ENCODE data around the gene TP63.
A peak's percentile ranks its signal among the peaks of the same experiment; 100 is the strongest.

Gene TP63

DNA sequence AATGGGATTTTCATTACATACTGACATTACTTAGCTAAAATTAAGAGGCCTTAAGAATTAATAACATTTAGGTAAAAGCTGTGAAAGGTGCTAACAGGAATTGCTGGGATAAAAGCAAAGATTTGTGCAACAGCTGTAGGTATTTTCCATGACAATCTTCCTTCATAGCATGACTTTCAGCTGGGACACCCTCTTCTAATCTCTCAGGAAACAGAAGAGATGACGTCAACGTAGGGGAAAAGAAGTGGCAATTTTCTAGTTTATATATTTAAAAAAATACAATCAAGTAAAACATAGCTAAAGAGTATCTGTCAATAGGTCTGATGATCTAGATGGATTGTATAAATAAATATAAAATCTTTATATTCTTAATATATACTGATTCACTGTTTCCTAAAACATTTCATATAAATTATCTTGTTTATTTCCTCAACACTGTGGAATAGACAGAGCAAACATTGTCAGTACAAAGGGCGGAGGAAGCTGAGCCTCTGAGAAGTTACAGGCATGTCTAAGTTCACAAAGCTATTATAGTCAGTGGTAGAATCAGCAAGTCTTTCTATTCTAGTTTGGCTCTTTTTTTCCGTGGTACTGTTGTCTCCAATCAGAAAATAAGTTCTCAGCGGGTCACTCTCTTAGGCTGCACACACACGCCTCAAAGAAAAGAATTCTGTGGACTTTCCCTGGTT lies 272.5 kb downstream of the TP63 start:
- no peak for TF ChIP-seq CTCF (IDR thresholded peaks at IDR 0.05; ENCODE audit: insufficient read depth, low read length, missing control alignments)
- no peak overlapping the region for H3K4me3 ChIP-seq (ENCODE audit: low read depth, low read length)
- CTCF ChIA-PET = no interaction called here
- DNase-seq (ENCODE audit: low read depth, low spot score) = no peak
- POLR2A ChIA-PET = no interaction called here

GRCh38 chr3:189907803-189908202 lies 276.6 kb downstream of the TP63 start:
- no peak for DNase-seq (ENCODE audit: low read depth, low spot score)
- ChIA-PET POLR2A (no interaction called here), CTCF (interaction anchor here (0.8 to 1.4 kb wide), 3 partner anchors 28 to 54 kb away, joined by 3 read pairs; no protein-coding TSS in a partner anchor)
- H3K4me3 ChIP-seq (ENCODE audit: low read depth, low read length) = no peak overlapping the region
- no peak for TF ChIP-seq CTCF (IDR thresholded peaks at IDR 0.05; ENCODE audit: insufficient read depth, low read length, missing control alignments)

- POLR2A ChIA-PET = interaction anchor here (1.3 kb wide), 1 partner anchor 16 kb away, joined by 3 read pairs; no protein-coding TSS in a partner anchor
- no peak overlapping the region for H3K4me3 ChIP-seq (ENCODE audit: low read depth, low read length)
- TF ChIP-seq CTCF (IDR thresholded peaks at IDR 0.05; ENCODE audit: insufficient read depth, low read length, missing control alignments) = no peak
- CTCF ChIA-PET = interaction anchor here (1.0 to 1.4 kb wide), 2 partner anchors 27 to 46 kb away, joined by 3 read pairs; no protein-coding TSS in a partner anchor
- peak; percentile 14 for DNase-seq (ENCODE audit: low read depth, low spot score)
These were observed 277.5 kb downstream of the TP63 start for GRCh38 chr3:189908646-189909045.

- H3K4me3 ChIP-seq (ENCODE audit: low read depth, low read length) = no peak overlapping the region
- ChIA-PET POLR2A (interaction anchor here (1.3 kb wide), 1 partner anchor 16 kb away, joined by 3 read pairs; no protein-coding TSS in a partner anchor), CTCF (interaction anchor here (1.0 kb wide), 2 partner anchors 11 to 26 kb away, joined by 3 read pairs; no protein-coding TSS in a partner anchor)
- no peak for DNase-seq (ENCODE audit: low read depth, low spot score)
- no peak for TF ChIP-seq CTCF (IDR thresholded peaks at IDR 0.05; ENCODE audit: insufficient read depth, low read length, missing control alignments)
These were observed 277.9 kb downstream of the TP63 start for GRCh38 chr3:189909139-189909538.

- no peak for TF ChIP-seq CTCF (IDR thresholded peaks at IDR 0.05; ENCODE audit: insufficient read depth, low read length, missing control alignments)
- ChIA-PET CTCF (interaction anchor here (1.0 kb wide), 1 partner anchor 12 kb away, joined by 3 read pairs; no protein-coding TSS in a partner anchor), POLR2A (interaction anchor here (1.3 kb wide), 1 partner anchor 17 kb away, joined by 3 read pairs; no protein-coding TSS in a partner anchor)
- H3K4me3 ChIP-seq (ENCODE audit: low read depth, low read length) = no peak overlapping the region
- DNase-seq (ENCODE audit: low read depth, low spot score) = no peak
These were observed 278.4 kb downstream of the TP63 start for GRCh38 chr3:189909573-189909972.

GRCh38 chr3:189911001-189911400 lies 279.8 kb downstream of the TP63 start:
- TF ChIP-seq CTCF (IDR thresholded peaks at IDR 0.05; ENCODE audit: insufficient read depth, low read length, missing control alignments) = no peak
- no peak overlapping the region for H3K4me3 ChIP-seq (ENCODE audit: low read depth, low read length)
- no peak for DNase-seq (ENCODE audit: low read depth, low spot score)
- CTCF ChIA-PET = no interaction called here
- POLR2A ChIA-PET = no interaction called here

All from AG04449 (cell line).